Measurements from ENCODE around the gene LGI4.

DNA sequence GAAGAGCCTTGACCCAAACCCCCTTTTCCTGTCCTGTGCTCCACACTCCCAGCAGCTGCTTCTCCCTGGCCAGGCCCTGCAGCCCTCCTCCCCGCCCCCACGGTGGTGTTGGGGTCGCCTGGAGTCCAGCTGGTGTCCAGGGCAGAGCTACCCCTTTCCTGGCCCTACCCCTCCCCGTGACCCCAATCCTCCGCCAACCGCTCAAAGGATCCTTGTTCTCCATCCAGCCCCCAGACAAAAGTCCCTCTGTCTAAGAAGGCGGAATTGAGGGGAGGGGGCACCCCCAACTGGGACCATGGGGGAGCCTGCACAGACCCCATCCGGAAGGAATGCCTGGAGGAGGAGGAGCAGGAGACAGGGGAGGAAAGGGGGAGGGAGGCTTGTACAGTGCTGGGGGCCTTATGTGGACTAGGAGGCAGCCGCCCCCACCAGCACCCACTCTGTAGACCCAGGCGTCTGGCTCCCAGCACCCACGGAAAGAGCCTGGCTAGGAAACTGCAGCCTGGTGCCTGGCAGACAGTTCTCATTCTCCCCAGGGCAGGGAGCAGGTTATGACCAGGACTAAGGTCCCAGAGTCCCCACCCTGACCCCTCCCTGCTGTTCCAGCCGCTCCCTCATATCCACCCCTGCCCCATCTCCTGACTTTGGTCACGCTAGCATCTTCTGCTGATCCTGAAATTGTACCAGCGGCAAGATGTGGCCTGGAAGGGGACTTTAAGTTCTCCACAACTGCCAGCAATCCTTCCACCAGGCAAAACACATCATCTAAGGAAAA is 19.5 kb downstream of the LGI4 start, which contains the start of gene FXYD3:
- TF ChIP-seq EZH2 (IDR thresholded peaks at IDR 0.05; ENCODE audit: insufficient read depth, low read length) = no peak
- TF ChIP-seq, protein P1, sequence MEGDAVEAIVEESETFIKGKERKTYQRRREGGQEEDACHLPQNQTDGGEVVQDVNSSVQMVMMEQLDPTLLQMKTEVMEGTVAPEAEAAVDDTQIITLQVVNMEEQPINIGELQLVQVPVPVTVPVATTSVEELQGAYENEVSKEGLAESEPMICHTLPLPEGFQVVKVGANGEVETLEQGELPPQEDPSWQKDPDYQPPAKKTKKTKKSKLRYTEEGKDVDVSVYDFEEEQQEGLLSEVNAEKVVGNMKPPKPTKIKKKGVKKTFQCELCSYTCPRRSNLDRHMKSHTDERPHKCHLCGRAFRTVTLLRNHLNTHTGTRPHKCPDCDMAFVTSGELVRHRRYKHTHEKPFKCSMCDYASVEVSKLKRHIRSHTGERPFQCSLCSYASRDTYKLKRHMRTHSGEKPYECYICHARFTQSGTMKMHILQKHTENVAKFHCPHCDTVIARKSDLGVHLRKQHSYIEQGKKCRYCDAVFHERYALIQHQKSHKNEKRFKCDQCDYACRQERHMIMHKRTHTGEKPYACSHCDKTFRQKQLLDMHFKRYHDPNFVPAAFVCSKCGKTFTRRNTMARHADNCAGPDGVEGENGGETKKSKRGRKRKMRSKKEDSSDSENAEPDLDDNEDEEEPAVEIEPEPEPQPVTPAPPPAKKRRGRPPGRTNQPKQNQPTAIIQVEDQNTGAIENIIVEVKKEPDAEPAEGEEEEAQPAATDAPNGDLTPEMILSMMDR (IDR thresholded peaks at IDR 0.05; ENCODE audit: insufficient read depth, low read depth, low read length) = no peak
